H1 (cell line): ENCODE results near the gene TBC1D3B.
"Not testable (repeated sequence)": the region's sequence is repeated elsewhere in the genome, so short reads cannot be mapped to it uniquely, and the experiment has no call there.

Experiments
- CEBPB ChIP-seq: IDR thresholded peaks from 2 replicates; pipeline ENCODE4 v1.6.1; 2012; ENCODE audit warnings: low read depth, low read length
- JUND ChIP-seq: IDR thresholded peaks from 2 replicates; pipeline ENCODE4 v1.6.1; 2011; ENCODE audit warnings: mild to moderate bottlenecking, improper control_type of control experiment, low read length
- POLR2A ChIP-seq, 2 experiments: IDR thresholded peaks; 1 replicate in 1 of 2; 2 replicates in 1 of 2; pipeline ENCODE4 v1.6.1; 2011; ENCODE audit warnings: low read depth in 2 of 2, low read length in 2 of 2, mild to moderate bottlenecking in 2 of 2; ENCODE audit errors: control extremely low read depth in 1 of 2
- TF ChIP-seq, protein P1 (sequence below), 3 experiments: IDR thresholded peaks; 1 replicate in 2 of 3; 2 replicates in 1 of 3; pipeline versions ENCODE4 v1.5.1 to v1.6.1; 2011; ENCODE audit warnings: low read length in 3 of 3, mild to moderate bottlenecking in 3 of 3, inconsistent platforms in 2 of 3, low read depth in 1 of 3, moderate library complexity in 1 of 3; ENCODE audit not compliant: insufficient read depth in 1 of 3; ENCODE audit errors: control extremely low read depth in 1 of 3

DNA sequence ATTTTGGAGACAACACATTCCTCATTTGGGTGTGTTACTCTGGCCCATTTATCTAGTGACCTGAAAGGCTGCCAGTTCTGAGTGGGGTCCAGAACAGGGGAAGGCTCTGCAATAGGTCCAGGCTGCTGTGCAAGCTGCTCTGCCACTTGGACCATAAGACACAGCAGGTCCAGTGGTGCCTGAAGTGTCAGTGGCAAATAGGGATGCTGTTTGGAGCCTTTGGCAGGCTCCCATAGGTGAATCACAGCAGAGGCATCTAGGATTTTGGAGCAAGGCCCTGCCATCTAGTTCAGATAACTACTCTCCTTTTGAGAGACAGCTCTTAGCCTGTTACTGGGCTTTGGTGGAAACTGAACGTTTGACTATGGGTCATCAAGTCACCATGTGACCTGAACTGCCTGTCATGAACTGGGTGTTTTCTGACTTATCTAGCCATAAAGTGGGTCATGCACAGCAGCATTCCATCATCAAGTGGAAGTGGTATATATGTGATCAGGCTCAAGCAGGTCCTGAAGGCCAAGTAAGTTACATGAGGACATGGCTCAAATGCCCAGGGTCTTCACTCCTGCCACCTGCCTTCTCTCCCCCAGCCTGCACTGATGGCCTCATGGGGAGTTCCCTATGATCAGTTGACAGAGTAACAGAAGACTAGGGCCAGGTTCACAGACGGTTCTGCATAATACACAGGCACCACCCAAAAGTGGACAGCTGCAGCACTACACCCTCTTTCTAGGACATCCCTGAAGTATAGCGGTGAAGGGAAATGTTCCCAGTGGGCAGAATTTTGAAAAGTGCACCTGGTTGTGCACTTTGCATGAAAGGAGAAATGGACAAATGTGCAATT is 44.5 kb upstream of the TBC1D3B start:
- TF ChIP-seq, protein P1, sequence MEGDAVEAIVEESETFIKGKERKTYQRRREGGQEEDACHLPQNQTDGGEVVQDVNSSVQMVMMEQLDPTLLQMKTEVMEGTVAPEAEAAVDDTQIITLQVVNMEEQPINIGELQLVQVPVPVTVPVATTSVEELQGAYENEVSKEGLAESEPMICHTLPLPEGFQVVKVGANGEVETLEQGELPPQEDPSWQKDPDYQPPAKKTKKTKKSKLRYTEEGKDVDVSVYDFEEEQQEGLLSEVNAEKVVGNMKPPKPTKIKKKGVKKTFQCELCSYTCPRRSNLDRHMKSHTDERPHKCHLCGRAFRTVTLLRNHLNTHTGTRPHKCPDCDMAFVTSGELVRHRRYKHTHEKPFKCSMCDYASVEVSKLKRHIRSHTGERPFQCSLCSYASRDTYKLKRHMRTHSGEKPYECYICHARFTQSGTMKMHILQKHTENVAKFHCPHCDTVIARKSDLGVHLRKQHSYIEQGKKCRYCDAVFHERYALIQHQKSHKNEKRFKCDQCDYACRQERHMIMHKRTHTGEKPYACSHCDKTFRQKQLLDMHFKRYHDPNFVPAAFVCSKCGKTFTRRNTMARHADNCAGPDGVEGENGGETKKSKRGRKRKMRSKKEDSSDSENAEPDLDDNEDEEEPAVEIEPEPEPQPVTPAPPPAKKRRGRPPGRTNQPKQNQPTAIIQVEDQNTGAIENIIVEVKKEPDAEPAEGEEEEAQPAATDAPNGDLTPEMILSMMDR (IDR thresholded peaks at IDR 0.05; ENCODE audit: control extremely low read depth in 1 of 3, insufficient read depth in 1 of 3, low read depth in 1 of 3, low read length in 3 of 3) = not testable (repeated sequence)
- not testable (repeated sequence) for TF ChIP-seq CEBPB; POLR2A (IDR thresholded peaks at IDR 0.05; ENCODE audit: control extremely low read depth in 1 of 2, low read depth in 2 of 2, low read length in 2 of 2); JUND
